Measurements from ENCODE around the gene HDAC9.

Gene HDAC9

DNA sequence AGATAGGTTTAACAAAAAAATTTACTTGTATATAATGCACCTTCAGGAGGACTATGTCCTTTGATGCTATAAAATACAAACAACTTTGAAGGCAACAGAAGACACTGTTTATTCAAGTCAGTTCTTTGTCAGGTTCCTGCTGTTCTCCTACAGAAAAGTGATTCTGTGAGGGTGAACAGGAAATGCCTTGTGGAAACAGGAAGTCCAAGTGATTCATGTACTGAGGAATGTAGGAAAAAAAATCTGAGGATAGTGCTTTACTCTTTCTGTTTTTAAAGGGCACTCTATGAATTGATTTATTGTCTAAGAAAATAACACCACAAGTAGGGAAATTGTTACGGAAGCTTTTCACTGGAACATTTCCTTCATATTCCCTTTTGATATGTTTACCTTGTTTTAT, 171.9 kb downstream of the HDAC9 start (continued):
- TF ChIP-seq, protein P1, sequence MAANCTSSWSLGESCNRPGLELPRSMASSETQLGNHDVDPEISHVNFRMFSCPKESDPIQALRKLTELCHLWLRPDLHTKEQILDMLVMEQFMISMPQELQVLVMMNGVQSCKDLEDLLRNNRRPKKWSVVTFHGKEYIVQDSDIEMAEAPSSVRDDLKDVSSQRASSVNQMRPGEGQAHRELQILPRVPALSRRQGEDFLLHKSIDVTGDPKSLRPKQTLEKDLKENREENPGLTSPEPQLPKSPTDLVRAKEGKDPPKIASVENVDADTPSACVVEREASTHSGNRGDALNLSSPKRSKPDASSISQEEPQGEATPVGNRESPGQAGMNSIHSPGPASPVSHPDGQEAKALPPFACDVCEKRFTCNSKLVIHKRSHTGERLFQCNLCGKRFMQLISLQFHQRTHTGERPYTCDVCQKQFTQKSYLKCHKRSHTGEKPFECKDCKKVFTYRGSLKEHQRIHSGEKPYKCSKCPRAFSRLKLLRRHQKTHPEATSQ (tag by site-specific recombination; IDR thresholded peaks at IDR 0.05): no peak
- TF ChIP-seq, protein P2, sequence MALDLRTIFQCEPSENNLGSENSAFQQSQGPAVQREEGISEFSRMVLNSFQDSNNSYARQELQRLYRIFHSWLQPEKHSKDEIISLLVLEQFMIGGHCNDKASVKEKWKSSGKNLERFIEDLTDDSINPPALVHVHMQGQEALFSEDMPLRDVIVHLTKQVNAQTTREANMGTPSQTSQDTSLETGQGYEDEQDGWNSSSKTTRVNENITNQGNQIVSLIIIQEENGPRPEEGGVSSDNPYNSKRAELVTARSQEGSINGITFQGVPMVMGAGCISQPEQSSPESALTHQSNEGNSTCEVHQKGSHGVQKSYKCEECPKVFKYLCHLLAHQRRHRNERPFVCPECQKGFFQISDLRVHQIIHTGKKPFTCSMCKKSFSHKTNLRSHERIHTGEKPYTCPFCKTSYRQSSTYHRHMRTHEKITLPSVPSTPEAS (tag by site-specific recombination; IDR thresholded peaks at IDR 0.05): no peak
- TF ChIP-seq MZF1 (tag by site-specific recombination; IDR thresholded peaks at IDR 0.05; ENCODE audit: borderline replicate concordance): no peak
- TF ChIP-seq, protein P3, sequence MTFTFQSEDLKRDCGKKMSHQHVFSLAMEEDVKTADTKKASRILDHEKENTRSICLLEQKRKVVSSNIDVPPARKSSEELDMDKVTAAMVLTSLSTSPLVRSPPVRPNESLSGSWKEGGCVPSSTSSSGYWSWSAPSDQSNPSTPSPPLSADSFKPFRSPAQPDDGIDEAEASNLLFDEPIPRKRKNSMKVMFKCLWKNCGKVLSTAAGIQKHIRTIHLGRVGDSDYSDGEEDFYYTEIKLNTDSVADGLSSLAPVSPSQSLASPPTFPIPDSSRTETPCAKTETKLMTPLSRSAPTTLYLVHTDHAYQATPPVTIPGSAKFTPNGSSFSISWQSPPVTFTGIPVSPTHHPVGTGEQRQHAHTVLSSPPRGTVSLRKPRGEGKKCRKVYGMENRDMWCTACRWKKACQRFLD (tag by site-specific recombination; IDR thresholded peaks at IDR 0.05): no peak
- no peak for TF ChIP-seq ZNF791 (tag by site-specific recombination; IDR thresholded peaks at IDR 0.05)
- TF ChIP-seq, protein P4, sequence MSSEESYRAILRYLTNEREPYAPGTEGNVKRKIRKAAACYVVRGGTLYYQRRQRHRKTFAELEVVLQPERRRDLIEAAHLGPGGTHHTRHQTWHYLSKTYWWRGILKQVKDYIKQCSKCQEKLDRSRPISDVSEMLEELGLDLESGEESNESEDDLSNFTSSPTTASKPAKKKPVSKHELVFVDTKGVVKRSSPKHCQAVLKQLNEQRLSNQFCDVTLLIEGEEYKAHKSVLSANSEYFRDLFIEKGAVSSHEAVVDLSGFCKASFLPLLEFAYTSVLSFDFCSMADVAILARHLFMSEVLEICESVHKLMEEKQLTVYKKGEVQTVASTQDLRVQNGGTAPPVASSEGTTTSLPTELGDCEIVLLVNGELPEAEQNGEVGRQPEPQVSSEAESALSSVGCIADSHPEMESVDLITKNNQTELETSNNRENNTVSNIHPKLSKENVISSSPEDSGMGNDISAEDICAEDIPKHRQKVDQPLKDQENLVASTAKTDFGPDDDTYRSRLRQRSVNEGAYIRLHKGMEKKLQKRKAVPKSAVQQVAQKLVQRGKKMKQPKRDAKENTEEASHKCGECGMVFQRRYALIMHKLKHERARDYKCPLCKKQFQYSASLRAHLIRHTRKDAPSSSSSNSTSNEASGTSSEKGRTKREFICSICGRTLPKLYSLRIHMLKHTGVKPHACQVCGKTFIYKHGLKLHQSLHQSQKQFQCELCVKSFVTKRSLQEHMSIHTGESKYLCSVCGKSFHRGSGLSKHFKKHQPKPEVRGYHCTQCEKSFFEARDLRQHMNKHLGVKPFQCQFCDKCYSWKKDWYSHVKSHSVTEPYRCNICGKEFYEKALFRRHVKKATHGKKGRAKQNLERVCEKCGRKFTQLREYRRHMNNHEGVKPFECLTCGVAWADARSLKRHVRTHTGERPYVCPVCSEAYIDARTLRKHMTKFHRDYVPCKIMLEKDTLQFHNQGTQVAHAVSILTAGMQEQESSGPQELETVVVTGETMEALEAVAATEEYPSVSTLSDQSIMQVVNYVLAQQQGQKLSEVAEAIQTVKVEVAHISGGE (tag by site-specific recombination; conservative IDR thresholded peaks at IDR 0.05; ENCODE audit: low read depth): no peak
- no peak for TF ChIP-seq ZNF404 (tag by site-specific recombination; IDR thresholded peaks at IDR 0.05)
- no peak for TF ChIP-seq GLIS1 (tag by site-specific recombination; IDR thresholded peaks at IDR 0.05)
- no peak for TF ChIP-seq ZBTB1 (tag by site-specific recombination; IDR thresholded peaks at IDR 0.05)
- no peak for TF ChIP-seq ZNF548 (tag by site-specific recombination; IDR thresholded peaks at IDR 0.05)

DNA sequence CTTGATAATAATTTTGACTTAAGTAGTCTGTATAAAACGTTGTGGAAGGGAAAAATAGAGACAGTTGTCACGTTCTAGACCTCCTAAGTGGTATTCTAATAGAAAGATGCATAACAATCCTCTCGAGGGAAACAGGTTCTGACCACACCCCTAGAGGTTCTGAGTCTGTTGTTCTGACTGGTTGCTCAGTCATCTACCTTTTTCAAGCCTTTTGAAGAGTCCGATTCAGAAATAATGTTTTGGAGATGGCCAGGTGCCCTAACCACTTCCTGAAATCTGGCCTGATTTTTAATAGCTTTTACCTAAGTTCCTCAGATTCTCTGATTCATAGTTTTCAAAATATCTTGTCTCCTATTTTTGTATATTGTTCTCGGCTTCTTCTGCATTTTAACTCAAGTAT, 175.6 kb downstream of the HDAC9 start:
- POLR2A ChIA-PET: no interaction called here

DNA sequence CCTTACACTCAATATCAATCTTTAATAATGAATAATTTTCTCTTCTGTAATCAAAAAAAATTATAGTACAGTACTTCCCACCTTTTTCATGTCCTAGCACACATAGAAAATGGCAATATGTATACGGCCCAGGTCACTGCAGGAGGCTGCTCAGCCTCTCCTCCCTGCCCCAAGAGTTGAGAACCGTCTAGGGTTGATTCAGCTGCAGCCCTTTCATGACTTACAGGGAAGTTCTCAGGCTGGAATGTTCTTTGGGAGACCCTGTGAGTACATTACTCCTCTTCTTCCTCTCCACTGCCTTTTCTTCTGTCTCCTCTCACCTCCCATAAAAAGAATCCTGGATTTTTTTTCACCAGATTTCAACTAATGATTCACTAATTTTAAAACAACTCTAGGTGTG, 180.0 kb downstream of the HDAC9 start:
- H3K36me3 ChIP-seq (ENCODE audit: control insufficient read depth in 2 of 2, insufficient read depth in 1 of 2, low read length in 2 of 2): no peaks in the 10 kb centered on the region
- no peak overlapping the region for H3K4me3 ChIP-seq (ENCODE audit: low read depth, low read length)
- ChIA-PET POLR2A (no interaction called here), CTCF (interaction anchor here (2.4 kb wide), 1 partner anchor 9 kb away, joined by 10 read pairs; no protein-coding TSS in a partner anchor)
- no peaks in the 10 kb centered on the region for H3K9me3 ChIP-seq (ENCODE audit: control insufficient read depth, insufficient read depth, low read depth, low read length)
- no peaks in the 10 kb centered on the region for H3K4me1 ChIP-seq (ENCODE audit: control insufficient read depth, insufficient read depth, low read length)
- H3K27ac ChIP-seq (ENCODE audit: extremely low read depth, low read depth, low read length): no peak overlapping the region
- TF ChIP-seq OVOL3 (tag by site-specific recombination; IDR thresholded peaks at IDR 0.05) (no peak), ZNF76 (tag by site-specific recombination; IDR thresholded peaks at IDR 0.05; ENCODE audit: borderline replicate concordance, low read depth) (no peak), ZFP41 (tag by site-specific recombination; IDR thresholded peaks at IDR 0.05; ENCODE audit: borderline replicate concordance) (no peak), ZNF266 (tag by site-specific recombination; IDR thresholded peaks at IDR 0.05; ENCODE audit: low read depth) (no peak), ZBTB20 (tag by site-specific recombination; IDR thresholded peaks at IDR 0.05) (no peak)
- TF ChIP-seq, protein P5, sequence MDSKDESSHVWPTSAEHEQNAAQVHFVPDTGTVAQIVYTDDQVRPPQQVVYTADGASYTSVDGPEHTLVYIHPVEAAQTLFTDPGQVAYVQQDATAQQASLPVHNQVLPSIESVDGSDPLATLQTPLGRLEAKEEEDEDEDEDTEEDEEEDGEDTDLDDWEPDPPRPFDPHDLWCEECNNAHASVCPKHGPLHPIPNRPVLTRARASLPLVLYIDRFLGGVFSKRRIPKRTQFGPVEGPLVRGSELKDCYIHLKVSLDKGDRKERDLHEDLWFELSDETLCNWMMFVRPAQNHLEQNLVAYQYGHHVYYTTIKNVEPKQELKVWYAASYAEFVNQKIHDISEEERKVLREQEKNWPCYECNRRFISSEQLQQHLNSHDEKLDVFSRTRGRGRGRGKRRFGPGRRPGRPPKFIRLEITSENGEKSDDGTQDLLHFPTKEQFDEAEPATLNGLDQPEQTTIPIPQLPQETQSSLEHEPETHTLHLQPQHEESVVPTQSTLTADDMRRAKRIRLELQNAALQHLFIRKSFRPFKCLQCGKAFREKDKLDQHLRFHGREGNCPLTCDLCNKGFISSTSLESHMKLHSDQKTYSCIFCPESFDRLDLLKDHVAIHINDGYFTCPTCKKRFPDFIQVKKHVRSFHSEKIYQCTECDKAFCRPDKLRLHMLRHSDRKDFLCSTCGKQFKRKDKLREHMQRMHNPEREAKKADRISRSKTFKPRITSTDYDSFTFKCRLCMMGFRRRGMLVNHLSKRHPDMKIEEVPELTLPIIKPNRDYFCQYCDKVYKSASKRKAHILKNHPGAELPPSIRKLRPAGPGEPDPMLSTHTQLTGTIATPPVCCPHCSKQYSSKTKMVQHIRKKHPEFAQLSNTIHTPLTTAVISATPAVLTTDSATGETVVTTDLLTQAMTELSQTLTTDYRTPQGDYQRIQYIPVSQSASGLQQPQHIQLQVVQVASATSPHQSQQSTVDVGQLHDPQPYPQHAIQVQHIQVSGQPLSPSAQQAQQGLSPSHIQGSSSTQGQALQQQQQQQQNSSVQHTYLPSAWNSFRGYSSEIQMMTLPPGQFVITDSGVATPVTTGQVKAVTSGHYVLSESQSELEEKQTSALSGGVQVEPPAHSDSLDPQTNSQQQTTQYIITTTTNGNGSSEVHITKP (tag by site-specific recombination; IDR thresholded peaks at IDR 0.05): no peak
- TF ChIP-seq, protein P6, sequence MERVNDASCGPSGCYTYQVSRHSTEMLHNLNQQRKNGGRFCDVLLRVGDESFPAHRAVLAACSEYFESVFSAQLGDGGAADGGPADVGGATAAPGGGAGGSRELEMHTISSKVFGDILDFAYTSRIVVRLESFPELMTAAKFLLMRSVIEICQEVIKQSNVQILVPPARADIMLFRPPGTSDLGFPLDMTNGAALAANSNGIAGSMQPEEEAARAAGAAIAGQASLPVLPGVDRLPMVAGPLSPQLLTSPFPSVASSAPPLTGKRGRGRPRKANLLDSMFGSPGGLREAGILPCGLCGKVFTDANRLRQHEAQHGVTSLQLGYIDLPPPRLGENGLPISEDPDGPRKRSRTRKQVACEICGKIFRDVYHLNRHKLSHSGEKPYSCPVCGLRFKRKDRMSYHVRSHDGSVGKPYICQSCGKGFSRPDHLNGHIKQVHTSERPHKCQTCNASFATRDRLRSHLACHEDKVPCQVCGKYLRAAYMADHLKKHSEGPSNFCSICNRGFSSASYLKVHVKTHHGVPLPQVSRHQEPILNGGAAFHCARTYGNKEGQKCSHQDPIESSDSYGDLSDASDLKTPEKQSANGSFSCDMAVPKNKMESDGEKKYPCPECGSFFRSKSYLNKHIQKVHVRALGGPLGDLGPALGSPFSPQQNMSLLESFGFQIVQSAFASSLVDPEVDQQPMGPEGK (tag by site-specific recombination; IDR thresholded peaks at IDR 0.05): no peak

More for the DNA sequence above, 175.6 kb downstream of the HDAC9 start:
- Histone ChIP-seq H3K27ac (ENCODE audit: extremely low read depth, low read depth, low read length) (no peak overlapping the region), H3K9me3 (ENCODE audit: control insufficient read depth, insufficient read depth, low read depth, low read length) (no peaks in the 10 kb centered on the region), H3K36me3 (ENCODE audit: control insufficient read depth in 2 of 2, insufficient read depth in 1 of 2, low read length in 2 of 2) (no peaks in the 10 kb centered on the region), H3K4me3 (ENCODE audit: low read depth, low read length) (no peak overlapping the region), H3K4me1 (ENCODE audit: control insufficient read depth, insufficient read depth, low read length) (no peaks in the 10 kb centered on the region)
- CTCF ChIA-PET: no interaction called here
- TF ChIP-seq ZNF768 (tag by site-specific recombination; IDR thresholded peaks at IDR 0.05): no peak
- TF ChIP-seq, protein P7, sequence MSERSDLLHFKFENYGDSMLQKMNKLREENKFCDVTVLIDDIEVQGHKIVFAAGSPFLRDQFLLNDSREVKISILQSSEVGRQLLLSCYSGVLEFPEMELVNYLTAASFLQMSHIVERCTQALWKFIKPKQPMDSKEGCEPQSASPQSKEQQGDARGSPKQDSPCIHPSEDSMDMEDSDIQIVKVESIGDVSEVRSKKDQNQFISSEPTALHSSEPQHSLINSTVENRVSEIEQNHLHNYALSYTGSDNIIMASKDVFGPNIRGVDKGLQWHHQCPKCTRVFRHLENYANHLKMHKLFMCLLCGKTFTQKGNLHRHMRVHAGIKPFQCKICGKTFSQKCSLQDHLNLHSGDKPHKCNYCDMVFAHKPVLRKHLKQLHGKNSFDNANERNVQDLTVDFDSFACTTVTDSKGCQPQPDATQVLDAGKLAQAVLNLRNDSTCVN (tag by site-specific recombination; optimal IDR thresholded peaks at IDR 0.05): no peak
- TF ChIP-seq ZNF548 (tag by site-specific recombination; IDR thresholded peaks at IDR 0.05): no peak
